Suprapubic skin (tissue), 3 donors: ENCODE results near the gene KRTAP21-3.

Experiments used
- POLR2A ChIP-seq, 2 donors: fragments of 450-650 bp; IDR thresholded peaks; one replicate each; pipeline ENCODE4 v1.6.1; 2017; ENCODE audit warnings: antibody characterized with exemption in 2 of 2, mild to moderate bottlenecking in 2 of 2, moderate library complexity in 2 of 2
- TF ChIP-seq, protein P1 (sequence below), 2 donors: fragments of 200-600 bp in 1 of 2; fragments of 450-650 bp in 1 of 2; sonication (generic) in 1 of 2; IDR thresholded peaks; one replicate each; pipeline ENCODE4 v1.5.1; 2016 to 2019; ENCODE audit warnings: antibody characterized with exemption in 2 of 2, mild to moderate bottlenecking in 1 of 2, moderate library complexity in 1 of 2

DNA sequence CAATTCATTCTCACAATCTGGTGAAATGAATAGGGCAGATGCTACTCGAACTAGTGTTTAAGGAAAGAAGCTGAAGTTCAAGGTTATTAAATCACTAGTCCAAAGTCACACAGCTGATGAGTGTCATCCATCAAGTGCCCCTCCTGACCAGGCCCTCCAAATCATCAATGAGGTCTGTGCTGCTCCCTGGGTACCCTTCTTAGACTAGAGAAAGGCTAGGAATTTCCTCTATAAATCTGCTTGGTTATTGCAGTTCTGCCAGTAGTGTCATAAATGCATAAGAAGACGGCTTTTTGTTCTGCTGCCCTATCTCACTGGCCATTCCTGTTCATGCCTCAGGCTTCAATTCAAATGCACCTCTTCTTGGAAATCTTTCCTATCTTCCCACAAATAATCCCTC is 42.2 kb upstream of the KRTAP21-3 start:
- TF ChIP-seq, protein P1, sequence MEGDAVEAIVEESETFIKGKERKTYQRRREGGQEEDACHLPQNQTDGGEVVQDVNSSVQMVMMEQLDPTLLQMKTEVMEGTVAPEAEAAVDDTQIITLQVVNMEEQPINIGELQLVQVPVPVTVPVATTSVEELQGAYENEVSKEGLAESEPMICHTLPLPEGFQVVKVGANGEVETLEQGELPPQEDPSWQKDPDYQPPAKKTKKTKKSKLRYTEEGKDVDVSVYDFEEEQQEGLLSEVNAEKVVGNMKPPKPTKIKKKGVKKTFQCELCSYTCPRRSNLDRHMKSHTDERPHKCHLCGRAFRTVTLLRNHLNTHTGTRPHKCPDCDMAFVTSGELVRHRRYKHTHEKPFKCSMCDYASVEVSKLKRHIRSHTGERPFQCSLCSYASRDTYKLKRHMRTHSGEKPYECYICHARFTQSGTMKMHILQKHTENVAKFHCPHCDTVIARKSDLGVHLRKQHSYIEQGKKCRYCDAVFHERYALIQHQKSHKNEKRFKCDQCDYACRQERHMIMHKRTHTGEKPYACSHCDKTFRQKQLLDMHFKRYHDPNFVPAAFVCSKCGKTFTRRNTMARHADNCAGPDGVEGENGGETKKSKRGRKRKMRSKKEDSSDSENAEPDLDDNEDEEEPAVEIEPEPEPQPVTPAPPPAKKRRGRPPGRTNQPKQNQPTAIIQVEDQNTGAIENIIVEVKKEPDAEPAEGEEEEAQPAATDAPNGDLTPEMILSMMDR (IDR thresholded peaks at IDR 0.05): no peak
- no peak for TF ChIP-seq POLR2A (IDR thresholded peaks at IDR 0.05)
